Astrocyte of the spinal cord (primary cell): ENCODE data around the gene WRNIP1.

Experiments used
- DNase-seq: peaks from one replicate; pipeline ENCODE4 v3.0.0; 2011; ENCODE audit warnings: low read depth, low spot score
- H3K4me3 ChIP-seq: 2 replicates; pipeline ENCODE4 v1.5.1; 2011; ENCODE audit warnings: low read depth, mild to moderate bottlenecking, low read length, moderate library complexity
- in situ Hi-C: cut with HindIII; loops from 2 replicates; pipeline ENCODE4 v1.10.0; 2017; ENCODE audit warnings: low sequenced_read_pairs
- TF ChIP-seq, protein P1 (sequence below): IDR thresholded peaks from 2 replicates; pipeline ENCODE4 v1.5.1; 2012; ENCODE audit warnings: low read depth, mild to moderate bottlenecking, low read length, inconsistent platforms

Gene WRNIP1

DNA sequence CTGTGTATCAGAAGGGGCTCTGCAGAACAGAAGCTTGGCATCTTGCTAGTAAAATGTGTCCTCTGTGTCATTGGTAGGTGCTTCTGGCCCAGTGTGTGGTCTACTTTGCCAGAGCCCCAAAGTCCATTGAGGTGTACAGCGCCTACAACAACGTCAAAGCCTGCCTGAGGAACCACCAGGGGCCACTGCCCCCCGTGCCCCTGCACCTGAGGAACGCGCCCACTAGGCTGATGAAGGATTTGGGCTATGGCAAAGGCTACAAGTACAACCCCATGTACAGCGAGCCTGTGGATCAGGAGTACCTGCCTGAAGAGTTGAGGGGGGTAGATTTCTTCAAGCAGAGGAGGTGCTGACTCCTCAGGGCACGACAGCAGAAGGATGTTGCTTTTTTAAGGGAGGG lies 19.7 kb downstream of the WRNIP1 start:
- TF ChIP-seq, protein P1, sequence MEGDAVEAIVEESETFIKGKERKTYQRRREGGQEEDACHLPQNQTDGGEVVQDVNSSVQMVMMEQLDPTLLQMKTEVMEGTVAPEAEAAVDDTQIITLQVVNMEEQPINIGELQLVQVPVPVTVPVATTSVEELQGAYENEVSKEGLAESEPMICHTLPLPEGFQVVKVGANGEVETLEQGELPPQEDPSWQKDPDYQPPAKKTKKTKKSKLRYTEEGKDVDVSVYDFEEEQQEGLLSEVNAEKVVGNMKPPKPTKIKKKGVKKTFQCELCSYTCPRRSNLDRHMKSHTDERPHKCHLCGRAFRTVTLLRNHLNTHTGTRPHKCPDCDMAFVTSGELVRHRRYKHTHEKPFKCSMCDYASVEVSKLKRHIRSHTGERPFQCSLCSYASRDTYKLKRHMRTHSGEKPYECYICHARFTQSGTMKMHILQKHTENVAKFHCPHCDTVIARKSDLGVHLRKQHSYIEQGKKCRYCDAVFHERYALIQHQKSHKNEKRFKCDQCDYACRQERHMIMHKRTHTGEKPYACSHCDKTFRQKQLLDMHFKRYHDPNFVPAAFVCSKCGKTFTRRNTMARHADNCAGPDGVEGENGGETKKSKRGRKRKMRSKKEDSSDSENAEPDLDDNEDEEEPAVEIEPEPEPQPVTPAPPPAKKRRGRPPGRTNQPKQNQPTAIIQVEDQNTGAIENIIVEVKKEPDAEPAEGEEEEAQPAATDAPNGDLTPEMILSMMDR: no peak
- H3K4me3 ChIP-seq: no peak overlapping the region
- no peak for DNase-seq
- in situ Hi-C loops: no loop called here

DNA sequence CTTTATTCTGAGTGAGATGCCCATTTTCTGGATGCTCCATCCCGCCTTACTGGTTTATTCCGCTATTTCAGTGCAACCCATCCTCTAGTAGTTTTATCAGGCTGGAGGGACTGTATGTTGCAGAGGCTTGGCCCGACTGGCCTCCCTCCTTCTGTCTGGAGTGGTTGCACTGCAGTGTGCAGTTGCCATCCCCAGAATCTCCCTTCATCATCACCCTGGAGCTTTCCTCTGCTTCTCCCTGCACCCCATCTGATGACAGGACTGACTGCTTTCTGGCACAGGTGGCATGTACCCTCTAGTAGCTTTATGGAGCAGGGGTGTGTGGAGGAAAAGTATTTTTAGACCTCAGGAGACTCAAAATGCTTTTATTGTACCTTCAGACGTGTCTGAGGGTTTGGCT lies 21.1 kb downstream of the WRNIP1 start:
- TF ChIP-seq, protein P1: no peak
- no peak overlapping the region for H3K4me3 ChIP-seq
- in situ Hi-C loops: no loop called here
- DNase-seq: no peak

DNA sequence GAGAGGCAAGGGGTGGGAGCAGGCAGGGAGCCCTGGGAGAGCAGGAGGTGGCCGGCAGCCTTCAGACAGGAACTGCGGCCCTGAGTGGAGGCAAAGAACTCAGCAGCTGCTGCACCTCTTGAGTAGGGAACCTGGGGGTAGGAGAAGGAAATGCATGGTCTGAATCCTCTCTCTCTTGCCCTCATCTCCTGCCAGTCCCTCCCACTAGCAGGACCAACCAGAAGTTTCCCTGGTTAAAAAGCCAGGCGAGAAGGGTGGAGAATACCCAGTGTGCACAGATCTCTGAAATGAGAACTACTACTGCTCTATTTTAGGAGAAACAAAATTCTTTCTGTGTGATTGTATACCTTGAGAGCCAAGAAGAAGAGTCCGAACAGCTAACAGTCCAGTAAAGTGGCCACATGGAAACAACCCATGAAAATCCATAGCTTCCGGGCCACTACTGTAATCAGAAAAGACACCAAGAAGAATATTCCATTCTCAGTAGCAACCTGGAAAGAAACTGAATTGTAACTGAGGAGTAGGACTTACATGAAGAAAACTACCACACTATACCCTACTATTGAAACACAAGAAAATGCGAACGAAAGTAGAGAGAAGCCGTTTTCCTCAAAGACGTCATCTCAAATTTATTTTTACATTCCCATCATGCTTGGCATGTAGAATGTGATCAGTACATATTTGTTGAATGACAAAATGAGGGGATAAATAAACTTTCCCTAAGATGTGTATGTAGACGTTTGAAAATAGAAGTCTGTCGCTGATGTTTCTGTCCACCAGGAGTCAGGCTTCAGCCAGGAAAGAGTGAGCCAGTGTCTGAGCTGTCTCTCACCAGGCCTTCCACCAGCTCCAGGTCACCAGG lies 25.6 kb downstream of the WRNIP1 start:
- in situ Hi-C loops: no loop called here
- no peak overlapping the region for H3K4me3 ChIP-seq
- peak; percentile 82 for DNase-seq
- TF ChIP-seq, protein P1: peak; percentile 82

DNA sequence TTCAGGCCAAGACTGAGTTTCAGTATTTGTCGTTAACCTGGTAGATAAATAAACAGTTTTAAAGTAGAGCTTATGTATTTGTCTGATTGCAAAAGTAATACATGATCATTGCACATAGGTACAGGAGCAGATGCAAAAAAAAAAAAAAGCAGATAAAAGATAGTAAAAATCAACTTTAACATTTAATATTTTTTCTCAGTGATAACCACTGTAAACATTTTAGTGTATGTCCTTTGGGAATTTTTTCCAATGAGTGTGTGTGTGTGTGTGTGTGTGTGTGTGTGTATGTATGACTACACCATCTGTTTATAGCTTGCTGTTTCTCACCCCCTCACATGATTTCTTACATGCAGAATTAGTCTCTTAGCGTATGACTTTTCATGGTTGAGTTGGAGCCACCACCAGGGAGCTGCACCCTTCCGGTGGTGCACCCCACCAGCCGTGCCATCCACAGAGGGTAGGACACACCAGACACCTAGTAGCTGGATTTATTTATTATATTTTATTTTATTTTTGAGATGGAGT lies 26.3 kb downstream of the WRNIP1 start:
- H3K4me3 ChIP-seq: no peak overlapping the region
- no peak for DNase-seq
- in situ Hi-C loops: no loop called here
- TF ChIP-seq, protein P1: no peak

DNA sequence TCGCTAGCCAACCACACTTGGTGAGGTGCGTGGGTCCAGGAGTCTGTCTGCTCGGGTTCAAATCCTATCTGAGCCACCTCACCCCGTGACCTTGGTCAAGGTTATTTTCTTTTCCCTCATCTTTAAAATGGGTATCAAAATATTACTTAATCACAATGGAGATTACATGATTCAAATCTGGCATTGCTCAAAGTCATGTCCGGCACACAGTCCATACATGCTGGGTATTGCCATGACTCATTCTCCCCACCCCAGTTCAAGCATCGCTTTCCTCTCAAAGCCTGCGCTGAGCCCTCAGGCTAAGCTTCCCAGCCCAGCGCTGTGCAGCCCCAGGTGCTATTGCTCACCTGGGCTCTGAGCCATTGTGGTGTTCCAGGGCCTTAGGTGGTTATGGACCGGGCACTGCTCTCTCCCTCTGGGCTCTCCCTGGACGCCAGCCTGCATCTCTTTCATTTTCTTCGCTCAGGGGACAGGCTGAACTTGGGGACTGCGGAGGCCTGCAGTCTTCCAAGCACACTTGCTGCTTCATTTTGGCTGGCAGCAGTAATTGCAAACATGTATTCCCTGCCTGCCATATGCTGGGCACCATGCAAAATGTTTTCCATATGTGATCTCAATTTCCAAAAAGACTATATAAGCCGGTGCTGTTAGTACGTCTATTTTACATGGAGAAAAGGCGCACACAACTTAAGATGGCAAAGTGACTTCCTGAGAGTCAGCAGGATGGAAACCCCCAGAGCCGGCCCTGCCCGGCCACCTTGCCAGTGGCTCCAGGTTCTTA lies 27.3 kb downstream of the WRNIP1 start:
- H3K4me3 ChIP-seq: no peak overlapping the region
- peak; percentile 14 for DNase-seq
- TF ChIP-seq, protein P1: no peak
- in situ Hi-C loops: no loop called here

DNA sequence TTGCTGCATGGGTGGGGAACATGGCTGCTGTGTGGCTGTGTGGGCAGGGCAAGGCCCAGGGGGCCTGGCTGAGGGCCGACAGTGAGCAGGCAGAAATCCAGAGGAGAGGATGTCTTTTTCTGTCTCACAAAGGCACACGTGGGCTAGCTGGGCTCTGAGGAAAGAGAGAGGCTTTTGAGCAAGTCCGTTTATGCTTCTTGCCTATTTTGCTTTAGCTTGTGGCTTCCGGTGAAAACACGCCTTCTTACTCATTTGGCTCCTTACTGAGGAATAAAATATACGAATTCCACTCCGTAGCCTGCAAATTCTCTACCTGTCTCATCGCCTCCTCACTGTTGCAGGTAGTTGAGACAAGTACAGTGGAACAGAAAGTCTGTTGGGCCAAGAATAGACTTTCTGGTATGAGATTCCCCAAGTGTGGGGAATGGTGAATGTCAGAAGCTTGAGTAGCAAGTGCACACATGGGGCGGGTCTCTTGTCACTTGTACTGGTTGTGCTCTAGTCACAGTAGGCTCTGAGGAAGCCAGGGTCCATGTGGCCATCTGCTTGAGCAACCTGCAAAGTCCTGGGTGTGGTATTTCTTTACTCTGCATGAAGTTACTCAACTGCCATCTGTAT lies 28.4 kb downstream of the WRNIP1 start:
- in situ Hi-C loops: no loop called here

More for the DNA sequence above, 28.4 kb downstream of the WRNIP1 start:
- TF ChIP-seq, protein P1: no peak
- peak; percentile 33 for DNase-seq
- no peak overlapping the region for H3K4me3 ChIP-seq
